ENCODE data around the gene RIOK3.
"Not testable (repeated sequence)": the region's sequence is repeated elsewhere in the genome, so short reads cannot be mapped to it uniquely, and the experiment has no call there.

RIOK3 gene

GRCh38 chr18:23452728-23453679 lies at the start of gene RIOK3:
TSS of gene RIOK3 (plus strand) at chr18:23453287. CDS start at chr18:23453440, 153 bp downstream.
- peak; percentile 81 for DNase-seq (ENCODE audit: low spot score)

GRCh38 chr18:23403310-23403709 lies 49.8 kb upstream of the RIOK3 start:
- no peak for DNase-seq (ENCODE audit: low spot score)

GRCh38 chr18:23405636-23406035 lies 47.5 kb upstream of the RIOK3 start:
- no peak for DNase-seq (ENCODE audit: low spot score)

- no peak for DNase-seq (ENCODE audit: low spot score)
Measured at GRCh38 chr18:23406271-23406787, 46.8 kb upstream of the RIOK3 start.

GRCh38 chr18:23412351-23412964 lies 40.6 kb upstream of the RIOK3 start:
- no peak for DNase-seq (ENCODE audit: low spot score)

GRCh38 chr18:23415515-23415914 lies 37.6 kb upstream of the RIOK3 start:
- no peak for DNase-seq (ENCODE audit: low spot score)

GRCh38 chr18:23416298-23416697 lies 36.8 kb upstream of the RIOK3 start:
- DNase-seq (ENCODE audit: low spot score) = no peak

GRCh38 chr18:23421277-23421676 lies 31.8 kb upstream of the RIOK3 start:
- no peak for DNase-seq (ENCODE audit: low spot score)

- DNase-seq (ENCODE audit: low spot score) = peak; percentile 23
Measured at GRCh38 chr18:23422751-23423418, 30.2 kb upstream of the RIOK3 start.

- no peak for DNase-seq (ENCODE audit: low spot score)
Measured at GRCh38 chr18:23424616-23425015, 28.5 kb upstream of the RIOK3 start.

- no peak for DNase-seq (ENCODE audit: low spot score)
Measured at GRCh38 chr18:23428821-23429220, 24.3 kb upstream of the RIOK3 start.

- DNase-seq (ENCODE audit: low spot score) = not testable (repeated sequence)
Measured at GRCh38 chr18:23429538-23429937, 23.5 kb upstream of the RIOK3 start.

GRCh38 chr18:23433360-23433759 lies 19.7 kb upstream of the RIOK3 start:
- no peak for DNase-seq (ENCODE audit: low spot score)

- DNase-seq (ENCODE audit: low spot score) = peak; percentile 60
Measured at GRCh38 chr18:23437357-23438045, 15.6 kb upstream of the RIOK3 start.

GRCh38 chr18:23438046-23438377 lies 15.1 kb upstream of the RIOK3 start:
- no peak for DNase-seq (ENCODE audit: low spot score)

GRCh38 chr18:23438608-23439366 lies 14.3 kb upstream of the RIOK3 start:
- DNase-seq (ENCODE audit: low spot score) = no peak

GRCh38 chr18:23440131-23440530 lies 13.0 kb upstream of the RIOK3 start:
- no peak for DNase-seq (ENCODE audit: low spot score)

- no peak for DNase-seq (ENCODE audit: low spot score)
Measured at GRCh38 chr18:23442958-23443357, 10.1 kb upstream of the RIOK3 start.

- no peak for DNase-seq (ENCODE audit: low spot score)
Measured at GRCh38 chr18:23448291-23448690, 4.8 kb upstream of the RIOK3 start.

GRCh38 chr18:23450022-23450421 lies 3.1 kb upstream of the RIOK3 start:
- DNase-seq (ENCODE audit: low spot score) = no peak

GRCh38 chr18:23451011-23451410 lies 2.1 kb upstream of the RIOK3 start:
- no peak for DNase-seq (ENCODE audit: low spot score)
